Measurements from ENCODE around the gene CALN1.

Gene CALN1

GRCh38 chr7:72183835-72184234 is 228.3 kb downstream of the CALN1 start:
- no peak for DNase-seq (ENCODE audit: low spot score)

DNA sequence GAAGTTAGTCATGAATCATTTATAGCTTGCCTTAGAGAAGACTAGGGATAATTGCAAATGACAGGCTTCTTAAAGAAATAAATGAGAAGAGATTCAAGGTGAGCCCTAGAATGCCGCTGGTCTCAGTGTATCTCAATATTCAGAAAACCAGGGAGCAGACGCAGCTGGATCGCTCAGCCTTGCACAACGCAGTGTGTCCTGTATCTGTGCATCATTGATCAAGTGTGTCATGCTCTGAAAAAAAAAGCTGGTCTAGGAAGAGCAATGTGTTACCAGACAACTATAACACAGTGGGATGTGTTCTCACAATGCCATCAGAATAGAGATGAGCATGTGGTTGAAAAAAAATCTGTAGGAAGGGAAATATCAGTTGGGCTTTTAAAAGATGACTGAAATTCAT is 230.1 kb downstream of the CALN1 start:
- no peak for DNase-seq (ENCODE audit: low spot score)

GRCh38 chr7:72176875-72177274 is 235.3 kb downstream of the CALN1 start:
- no peak for DNase-seq (ENCODE audit: low spot score)

GRCh38 chr7:72170475-72170874 is 241.7 kb downstream of the CALN1 start:
- no peak for DNase-seq (ENCODE audit: low spot score)

DNA sequence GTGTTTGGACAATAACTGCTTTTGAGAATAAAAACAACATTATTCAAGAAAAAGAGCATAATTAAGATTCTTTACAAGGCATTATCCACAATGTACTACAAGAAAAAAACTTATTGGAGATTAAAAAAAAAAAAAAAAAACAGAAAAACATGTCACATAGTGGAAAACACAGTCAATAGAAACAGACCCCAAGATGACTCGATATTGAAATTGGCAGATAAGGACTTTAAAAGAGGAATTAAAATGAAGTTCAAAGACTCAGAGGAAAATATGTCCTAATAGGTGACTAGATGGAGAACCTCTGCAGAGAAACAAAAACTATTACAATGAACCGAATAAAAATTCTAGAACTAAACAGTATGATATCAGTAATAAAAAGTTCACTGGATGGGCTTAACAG is 248.9 kb downstream of the CALN1 start:
- DNase-seq (ENCODE audit: low spot score) = no peak

GRCh38 chr7:72161534-72161933 is 250.6 kb downstream of the CALN1 start:
- no peak for DNase-seq (ENCODE audit: low spot score)

DNA sequence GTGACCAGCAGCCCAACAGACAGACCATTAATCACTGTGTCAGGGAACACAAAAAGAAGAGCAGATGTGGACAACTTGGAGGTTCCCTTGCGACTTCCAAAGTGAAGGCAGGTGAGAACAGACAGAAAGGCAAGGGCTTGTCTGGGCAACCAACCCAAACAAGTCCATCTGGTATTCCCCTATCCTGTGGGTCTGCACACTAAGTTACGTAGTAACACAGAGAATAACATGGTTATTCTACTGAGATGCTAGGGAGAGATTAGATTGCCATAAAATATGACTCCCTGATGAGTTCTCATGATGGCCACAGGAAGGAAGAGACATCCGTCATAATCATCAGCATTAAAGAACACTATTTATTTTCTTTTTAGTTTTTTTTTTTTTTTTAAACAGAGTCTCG is 252.2 kb downstream of the CALN1 start:
- no peak for DNase-seq (ENCODE audit: low spot score)

DNA sequence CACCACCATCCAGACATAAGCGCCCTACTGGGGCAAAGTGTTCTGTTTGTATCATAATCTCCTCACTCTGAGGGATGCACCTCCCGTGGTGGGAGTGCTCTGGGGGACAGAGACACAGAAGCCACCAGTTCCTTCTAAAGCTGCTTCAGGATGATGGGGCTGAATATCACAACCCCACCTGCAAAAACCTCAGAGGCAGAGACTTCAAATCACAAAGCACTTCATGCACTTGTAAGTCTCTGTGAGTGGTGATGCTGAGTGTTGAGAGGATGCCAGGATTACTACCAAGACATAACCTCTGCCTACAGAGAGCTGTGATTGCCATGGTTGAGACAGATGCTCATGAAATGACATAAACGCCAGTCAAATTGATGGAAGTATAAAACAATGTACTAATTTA is 255.5 kb downstream of the CALN1 start:
- DNase-seq (ENCODE audit: low spot score) = no peak

- DNase-seq (ENCODE audit: low spot score) = no peak
These were observed 259.0 kb downstream of the CALN1 start for GRCh38 chr7:72153132-72153512.

DNA sequence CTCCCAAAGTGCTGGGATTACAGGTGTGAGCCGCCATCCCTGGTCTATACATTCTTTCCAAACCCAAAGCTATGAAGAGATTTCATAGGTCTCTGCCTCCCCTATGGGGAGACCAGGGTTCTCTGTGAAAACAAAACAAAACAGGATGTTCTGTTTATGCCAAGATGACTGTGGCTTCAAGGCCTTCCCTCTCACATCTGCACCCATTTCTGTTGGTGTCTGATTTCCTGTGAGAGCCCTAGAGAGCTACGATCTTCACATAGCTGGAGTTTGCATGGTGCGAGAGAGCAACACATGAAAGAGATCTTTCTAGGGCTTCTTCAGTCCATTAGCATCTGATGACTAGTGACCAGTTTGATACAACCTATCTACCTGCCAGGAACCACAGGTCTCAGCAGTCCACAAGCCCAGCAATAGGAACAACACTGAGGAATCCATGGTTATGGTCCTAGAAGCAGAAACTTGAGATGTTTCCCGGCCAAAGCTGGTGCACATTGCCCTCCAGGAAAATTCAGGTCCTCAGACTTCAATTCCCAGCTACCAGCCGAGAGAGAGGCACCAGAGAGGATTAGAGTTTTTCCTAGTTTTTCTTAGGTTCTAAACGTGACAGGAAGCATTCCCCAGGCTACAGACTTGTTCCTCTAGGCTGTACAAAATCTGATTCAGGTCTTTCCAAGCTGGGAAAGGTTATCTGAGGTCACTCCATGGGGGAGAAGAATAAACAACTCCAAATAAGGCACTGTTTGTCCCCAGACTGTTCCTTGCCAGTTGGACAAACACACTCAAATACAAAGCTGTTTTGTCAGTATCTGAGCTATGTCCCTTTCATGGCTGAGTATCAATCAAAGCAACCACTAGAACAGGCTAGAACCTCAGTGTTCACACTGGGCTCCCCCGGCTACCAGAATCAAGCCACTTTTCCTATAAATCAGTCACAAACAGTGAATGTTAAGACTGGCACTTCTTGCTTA is 259.7 kb downstream of the CALN1 start:
- no peak for DNase-seq (ENCODE audit: low spot score)

- no peak for DNase-seq (ENCODE audit: low spot score)
These were observed 271.6 kb downstream of the CALN1 start for GRCh38 chr7:72140566-72140965.

DNA sequence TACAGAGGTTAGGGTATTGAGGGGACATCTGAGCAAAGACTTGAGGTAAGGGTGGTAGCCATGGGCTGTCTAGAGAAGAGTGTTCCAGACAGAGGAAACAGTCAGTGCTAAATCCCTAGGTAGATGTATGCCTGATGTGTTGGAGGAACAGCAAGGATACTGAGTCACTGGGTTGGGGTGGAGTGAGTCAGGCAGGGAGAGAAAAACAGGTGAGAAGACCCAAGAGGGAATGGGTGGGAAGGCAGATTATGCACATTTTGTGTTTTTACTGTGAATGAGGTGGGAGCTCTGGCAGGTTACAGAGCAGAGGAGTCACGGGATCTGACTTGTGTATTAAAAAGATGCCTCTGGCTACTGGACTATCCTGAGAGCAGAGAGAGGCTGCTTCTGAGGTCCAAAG is 285.0 kb downstream of the CALN1 start:
- no peak for DNase-seq (ENCODE audit: low spot score)

GRCh38 chr7:72123913-72124312 is 288.2 kb downstream of the CALN1 start:
- DNase-seq (ENCODE audit: low spot score) = no peak

DNA sequence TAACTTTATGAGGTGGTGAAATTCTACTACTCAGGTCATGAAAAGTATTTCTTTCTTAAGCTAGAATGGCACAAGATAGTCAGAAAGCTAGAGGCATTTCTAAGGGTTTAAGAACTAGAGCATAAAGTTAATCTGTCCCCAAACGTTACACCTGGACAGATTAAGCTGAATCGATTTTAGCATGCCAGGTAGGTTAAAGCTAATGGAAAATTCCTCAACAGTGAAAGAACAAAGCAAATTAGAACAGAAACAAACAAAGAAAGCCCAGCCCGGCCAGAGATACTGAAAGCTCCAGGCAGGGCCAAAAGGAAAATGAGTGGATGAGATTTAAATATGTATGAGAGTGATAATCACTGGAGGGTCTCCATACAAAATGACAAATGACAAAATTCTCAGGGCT is 293.8 kb downstream of the CALN1 start:
- DNase-seq (ENCODE audit: low spot score) = no peak

DNA sequence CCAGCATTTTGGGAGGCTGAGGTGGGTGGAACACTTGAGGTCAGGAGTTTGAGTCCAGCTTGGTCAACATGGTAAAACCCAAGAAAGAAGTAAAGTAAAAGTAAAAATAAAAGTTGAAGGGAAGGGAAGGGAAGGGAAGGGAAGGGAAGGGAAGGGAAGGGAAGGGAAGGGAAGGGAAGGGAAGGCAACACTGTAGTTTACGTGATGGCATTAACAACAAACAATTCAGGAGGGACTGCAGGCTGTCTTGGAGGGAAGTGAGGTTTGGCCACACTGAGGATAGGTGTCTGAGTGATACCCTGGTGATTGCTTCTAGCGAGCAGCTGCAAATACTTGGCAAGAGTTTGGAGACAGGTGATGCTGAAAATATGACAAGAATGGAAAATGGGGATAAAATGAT is 298.0 kb downstream of the CALN1 start:
- DNase-seq (ENCODE audit: low spot score) = no peak

GRCh38 chr7:72112992-72113391 is 299.1 kb downstream of the CALN1 start:
- no peak for DNase-seq (ENCODE audit: low spot score)

GRCh38 chr7:72112530-72112929 is 299.6 kb downstream of the CALN1 start:
- DNase-seq (ENCODE audit: low spot score) = no peak

GRCh38 chr7:72111086-72111485 is 301.1 kb downstream of the CALN1 start:
- no peak for DNase-seq (ENCODE audit: low spot score)

- DNase-seq (ENCODE audit: low spot score) = no peak
These were observed 302.6 kb downstream of the CALN1 start for GRCh38 chr7:72109566-72109965.

DNA sequence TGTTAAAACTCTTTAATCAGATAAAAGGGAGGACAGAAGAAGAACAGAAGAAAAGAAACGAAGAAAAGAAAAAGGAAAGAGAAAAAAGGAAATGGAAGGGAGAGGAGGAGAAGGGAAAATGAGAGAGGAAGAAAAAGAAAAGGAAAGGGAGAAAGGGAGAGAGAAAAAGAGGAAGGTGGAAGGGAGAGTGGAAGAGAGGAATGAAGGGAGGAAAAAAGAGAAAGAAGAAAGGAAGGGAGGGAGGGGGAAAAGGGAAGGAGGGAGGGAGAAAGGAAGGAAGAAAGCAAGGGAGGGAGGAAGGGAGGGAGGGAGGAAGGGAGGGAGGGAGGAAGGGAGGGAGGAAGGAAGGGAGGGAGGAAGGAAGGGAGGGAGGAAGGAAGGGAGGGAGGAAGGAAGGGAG is 305.7 kb downstream of the CALN1 start:
- DNase-seq (ENCODE audit: low spot score) = no peak

GRCh38 chr7:72101444-72101843 is 310.7 kb downstream of the CALN1 start:
- no peak for DNase-seq (ENCODE audit: low spot score)

- DNase-seq (ENCODE audit: low spot score) = no peak
These were observed 312.4 kb downstream of the CALN1 start for GRCh38 chr7:72099784-72100183.

DNA sequence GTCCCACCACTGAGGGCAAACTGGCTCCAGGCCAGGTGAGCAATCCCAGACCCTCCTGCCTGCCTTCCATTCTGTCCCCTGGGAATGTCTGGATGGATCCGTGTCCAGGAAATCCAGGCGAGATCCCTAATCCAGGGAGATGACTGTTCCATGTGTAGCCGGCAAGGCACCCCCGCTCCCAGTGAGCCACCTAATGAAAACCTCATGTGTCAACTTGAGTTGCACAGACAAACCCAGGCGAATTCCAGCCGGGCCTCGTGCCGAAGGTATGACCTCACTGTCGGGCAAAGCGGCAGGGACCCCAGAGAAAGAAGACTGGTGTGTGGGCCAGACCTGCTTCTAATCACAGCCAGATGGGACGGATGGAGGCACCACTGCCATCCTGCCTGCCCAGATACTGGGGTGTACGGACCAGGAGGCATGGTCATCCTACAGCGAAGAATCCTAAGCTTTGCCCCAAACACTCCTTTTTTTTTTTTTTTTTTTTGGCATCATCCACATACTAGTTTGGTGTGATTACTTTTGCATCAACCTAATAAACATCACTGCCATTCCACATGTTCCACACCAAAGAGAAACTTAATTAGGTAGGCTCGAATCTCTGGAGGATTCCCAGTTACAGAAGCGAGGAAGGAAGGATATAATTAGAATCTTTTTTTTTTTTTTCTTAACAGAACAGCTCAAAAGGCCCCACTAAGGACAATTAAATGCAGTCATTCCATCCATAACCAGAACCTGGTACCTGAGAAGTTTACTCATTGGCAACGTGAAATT is 313.1 kb downstream of the CALN1 start:
- no peak for DNase-seq (ENCODE audit: low spot score)

Data from kidney tubule cell (primary cell).